Cardiac fibroblast (primary cell): Measurements from ENCODE around the gene ZNF837.

Experiments used
- DNase-seq, 2 donors: peaks; one replicate each; pipeline versions ENCODE4 v3.0.0 to v3.0.0-alpha.2; 2010; ENCODE audit warnings: low read depth in 2 of 2
- H3K4me3 ChIP-seq, 2 donors: replicated peaks in 1 of 2; 1 replicate in 1 of 2; 2 replicates in 1 of 2; pipeline ENCODE4 v1.5.1; 2011; ENCODE audit warnings: low read depth in 2 of 2, low read length in 2 of 2, mild to moderate bottlenecking in 2 of 2, moderate library complexity in 1 of 2
- CTCF ChIP-seq: IDR thresholded peaks from one replicate; pipeline ENCODE4 v1.5.1; 2011; ENCODE audit warnings: low read depth, mild to moderate bottlenecking, low read length, inconsistent platforms

ZNF837 gene

DNA sequence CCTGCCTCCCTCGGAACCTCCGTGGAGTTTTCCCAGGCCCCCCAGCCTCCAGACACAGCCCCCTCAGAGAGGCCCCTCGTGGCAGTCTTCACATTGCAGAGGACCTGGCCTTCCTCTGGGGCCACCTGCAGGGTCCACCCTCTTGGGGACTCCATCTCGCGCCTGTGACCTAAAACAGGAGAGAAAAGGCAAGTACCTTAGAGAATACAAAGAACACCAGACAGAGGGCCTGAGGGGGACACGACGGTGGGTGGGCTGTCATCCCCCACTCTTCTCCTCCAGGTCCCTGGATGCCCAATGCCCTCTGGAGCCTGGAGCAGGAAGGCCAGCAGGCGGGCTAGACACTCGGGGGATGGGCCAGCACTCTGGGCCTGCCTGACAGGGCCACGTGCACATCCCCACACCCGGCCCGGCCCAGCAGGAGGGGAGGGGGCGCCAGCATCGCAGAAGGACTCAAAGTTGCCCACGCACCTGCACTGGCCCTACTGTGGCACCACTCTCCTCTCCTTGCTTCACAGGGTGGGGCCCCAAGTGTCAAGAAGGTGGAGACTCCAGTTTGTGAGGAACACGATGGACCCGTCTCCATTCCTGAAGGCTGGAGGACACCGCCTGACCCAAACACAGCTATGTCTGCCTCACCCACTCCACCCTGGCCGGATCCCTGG lies 23.2 kb downstream of the ZNF837 start:
- H3K4me3 ChIP-seq: no peak overlapping the region
- no peak for TF ChIP-seq CTCF
- DNase-seq: no peak

DNA sequence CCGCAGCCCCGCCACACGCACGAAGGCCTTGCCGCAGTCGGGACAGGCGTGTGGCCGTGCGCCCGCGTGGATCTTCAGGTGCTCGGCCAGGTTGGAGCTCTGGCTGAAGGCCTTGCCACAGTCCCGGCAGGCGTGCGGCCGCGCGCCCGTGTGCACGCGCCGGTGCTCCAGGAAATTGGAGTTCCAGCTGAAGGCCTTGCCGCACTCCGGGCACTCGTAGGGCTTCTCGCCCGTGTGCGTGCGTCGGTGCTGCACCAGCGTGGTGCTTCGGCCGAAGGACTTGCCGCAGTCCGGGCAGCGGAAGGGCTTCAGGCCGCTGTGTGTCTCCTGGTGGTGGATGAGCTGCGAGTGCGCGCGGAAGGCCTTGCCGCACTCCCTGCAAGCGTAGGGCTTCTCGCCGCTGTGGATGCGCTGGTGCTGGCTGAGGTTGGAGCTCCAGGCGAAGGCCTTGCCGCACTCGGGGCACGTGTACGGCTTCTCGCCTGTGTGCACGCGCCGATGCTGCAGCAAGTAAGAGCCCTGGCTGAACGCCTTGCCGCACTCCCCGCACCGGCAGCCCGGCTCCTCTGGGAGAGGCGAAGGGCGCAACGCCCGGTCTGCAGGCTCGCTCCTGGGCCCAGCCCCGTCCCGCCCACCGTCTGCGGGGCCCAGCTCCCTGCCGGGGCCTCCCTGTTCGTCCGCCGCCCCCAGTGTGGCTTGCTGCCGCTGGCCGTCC lies 23.9 kb downstream of the ZNF837 start:
- peak; percentile 27 to 38 for DNase-seq
- TF ChIP-seq CTCF: no peak
- peak overlapping the region; percentile 15 to 28 for H3K4me3 ChIP-seq

- H3K4me3 ChIP-seq: peak overlapping the region; percentile 8 to 28
- DNase-seq: peak; percentile 45 to 53
- TF ChIP-seq CTCF: no peak
Observed at GRCh38 chr19:58355908-58356765, 24.7 kb downstream of the ZNF837 start.

DNA sequence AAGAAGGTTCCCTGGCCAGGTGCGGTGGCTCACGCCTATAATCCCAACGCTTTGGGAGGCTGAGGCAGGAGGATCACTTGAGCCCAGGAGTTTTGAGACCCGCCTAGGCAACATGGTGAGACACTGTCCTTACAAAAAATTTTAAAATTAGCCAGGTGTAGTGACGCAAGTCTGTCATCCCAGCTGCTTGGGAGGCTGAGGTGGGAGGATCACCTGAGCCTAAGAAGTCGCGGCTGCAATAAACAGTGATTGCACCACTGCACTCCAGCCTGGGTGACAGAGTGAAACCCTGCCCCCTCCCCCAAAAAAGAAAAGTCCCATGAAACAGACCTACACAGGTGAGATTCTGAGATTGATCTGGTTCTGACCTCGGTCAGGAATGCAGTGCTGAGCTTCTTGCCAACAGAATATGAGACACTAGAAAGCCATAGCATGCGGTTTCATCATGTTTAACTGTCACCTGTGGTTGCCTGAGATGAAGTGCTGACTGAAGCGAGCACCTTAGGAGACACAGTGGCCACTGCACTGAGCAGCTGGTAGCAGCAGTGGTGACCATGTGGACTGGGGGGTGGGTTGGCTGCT lies 25.5 kb downstream of the ZNF837 start:
- H3K4me3 ChIP-seq: no peak overlapping the region
- no peak for TF ChIP-seq CTCF

DNA sequence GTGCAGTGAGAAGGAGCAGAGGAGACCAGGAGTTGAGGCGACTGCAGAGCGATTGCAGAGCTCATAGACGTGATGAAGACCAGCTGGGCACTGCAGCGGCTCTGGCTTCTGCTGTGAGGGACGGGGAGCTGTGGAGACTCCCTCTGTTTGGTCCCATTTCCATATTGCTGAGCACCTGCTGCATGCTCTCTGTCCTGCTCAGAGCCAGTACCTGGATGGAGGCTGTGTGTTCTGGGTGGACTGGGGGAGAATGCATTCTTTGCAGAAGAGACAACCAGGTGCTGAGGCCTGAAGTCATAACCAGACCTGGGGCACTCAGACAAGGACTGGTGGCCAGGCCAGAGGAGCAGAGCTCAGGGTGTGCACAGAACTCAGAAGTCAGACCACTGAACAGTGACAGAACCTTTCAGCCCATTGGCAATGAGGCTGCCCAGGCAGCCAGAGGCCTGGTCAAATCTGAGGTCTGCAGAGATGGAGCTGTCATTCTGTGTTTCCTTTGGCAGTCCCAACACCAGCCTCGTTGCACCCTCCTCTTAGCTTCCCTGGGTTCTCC lies 26.3 kb downstream of the ZNF837 start:
- H3K4me3 ChIP-seq: no peak overlapping the region
- DNase-seq: no peak
- no peak for TF ChIP-seq CTCF

More for the DNA sequence above, 25.5 kb downstream of the ZNF837 start:
- no peak for DNase-seq
